HG02759 (cell line): ENCODE results near the gene ZDHHC5.
"Not testable (repeated sequence)": the region's sequence is repeated elsewhere in the genome, so short reads cannot be mapped to it uniquely, and the experiment has no call there.

Source experiments
- ATAC-seq: cut with Tn5 transposase; IDR thresholded peaks from one replicate; pipeline ENCODE4 v1.9.1; 2021; ENCODE audit warnings: mild to moderate bottlenecking, moderate library complexity; ENCODE audit not compliant: unreplicated experiment

The ZDHHC5 gene

DNA sequence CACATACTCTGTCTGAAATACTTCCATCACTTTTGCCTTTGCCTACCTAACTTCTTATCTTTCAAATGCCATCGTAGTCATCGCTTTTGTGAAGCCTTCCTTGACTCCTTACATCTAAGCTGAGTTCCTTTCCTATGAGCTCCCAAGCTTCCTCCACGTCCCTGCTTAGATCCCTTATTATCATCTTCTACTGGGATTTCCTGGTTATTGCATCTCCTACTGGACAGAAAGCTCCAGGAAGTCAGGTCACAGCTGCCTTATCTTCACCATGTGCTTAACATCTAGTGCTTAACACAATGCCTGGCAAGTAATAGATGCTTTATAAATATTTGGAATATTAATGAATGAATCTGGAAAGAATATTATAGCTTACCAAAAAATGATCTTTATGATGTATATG is 24.1 kb upstream of the ZDHHC5 start:
- ATAC-seq: no peak

DNA sequence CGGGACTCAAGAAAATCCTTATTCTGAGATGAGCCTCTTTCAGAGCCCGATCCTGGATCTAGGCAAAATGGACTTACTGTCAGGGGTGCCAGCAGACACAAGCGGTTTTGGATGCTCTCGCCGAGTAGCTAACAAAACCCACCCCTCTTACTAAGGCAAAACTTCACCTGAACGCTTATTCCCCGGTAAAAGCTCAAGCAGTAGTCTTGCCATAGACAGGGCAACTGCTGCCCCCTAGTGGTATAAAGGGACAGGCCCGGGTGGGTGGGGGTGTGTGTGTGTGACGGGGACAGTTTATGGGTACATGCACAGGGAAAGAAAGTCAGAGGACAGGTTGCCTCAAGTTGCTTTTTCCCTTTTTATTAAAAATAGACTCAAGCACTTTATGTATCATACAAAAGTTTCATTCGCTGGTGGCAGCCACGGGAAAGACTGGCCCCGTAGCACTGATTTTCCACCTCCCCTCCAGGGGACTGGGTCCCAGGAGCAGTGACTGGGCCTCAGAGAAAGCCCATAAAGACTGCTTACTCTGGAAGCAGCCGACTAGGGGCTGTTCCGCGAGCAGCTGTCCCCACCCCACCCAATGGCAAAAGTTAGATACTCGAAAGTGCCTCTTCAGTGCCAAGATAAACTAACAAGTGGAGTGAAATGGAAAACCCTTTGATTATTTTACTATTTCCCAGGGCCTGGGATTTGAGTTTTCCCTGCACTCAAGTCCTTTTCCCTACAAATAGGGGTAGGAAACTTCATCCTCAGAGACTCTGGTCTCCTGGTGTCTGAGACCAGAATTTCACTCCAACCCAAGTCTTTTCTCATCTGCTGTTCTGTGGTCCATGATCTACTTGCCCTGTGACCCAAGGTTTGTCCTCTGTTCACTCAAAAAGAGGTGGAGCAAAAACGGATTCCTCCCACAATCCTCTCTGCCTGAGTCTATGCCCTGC is 22.9 kb upstream of the ZDHHC5 start:
- peak; percentile 76 for ATAC-seq

GRCh38 chr11:57645689-57646085 is 22.2 kb upstream of the ZDHHC5 start:
- no peak for ATAC-seq

GRCh38 chr11:57646194-57646798 is 21.6 kb upstream of the ZDHHC5 start:
- ATAC-seq: no peak

DNA sequence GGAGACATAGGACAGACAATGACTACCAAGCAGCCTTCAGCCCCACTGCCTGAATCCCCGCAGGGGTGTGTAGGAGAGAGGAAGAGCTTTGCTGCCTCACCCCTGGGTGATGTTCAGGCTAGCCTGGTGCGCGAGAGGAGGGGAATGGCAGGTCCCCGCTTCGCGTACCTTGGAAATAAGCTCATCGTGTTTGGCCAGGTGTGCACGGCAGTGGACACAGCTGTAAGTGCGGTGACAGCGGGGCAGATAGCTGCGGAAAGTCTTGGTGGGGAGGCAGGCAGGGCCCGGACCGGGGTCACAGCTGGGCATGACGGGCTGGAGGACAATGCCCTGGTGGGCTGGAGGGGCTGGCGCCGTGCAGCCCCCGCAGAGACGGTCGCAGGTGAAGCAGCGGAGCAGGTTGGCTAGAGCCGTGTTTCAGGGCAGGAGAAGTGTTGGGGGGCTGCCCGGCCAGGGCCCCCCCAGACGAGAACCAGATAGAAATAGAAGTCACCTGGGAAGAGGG is 21.1 kb upstream of the ZDHHC5 start:
- ATAC-seq: no peak

GRCh38 chr11:57647372-57647771 is 20.5 kb upstream of the ZDHHC5 start:
- no peak for ATAC-seq

DNA sequence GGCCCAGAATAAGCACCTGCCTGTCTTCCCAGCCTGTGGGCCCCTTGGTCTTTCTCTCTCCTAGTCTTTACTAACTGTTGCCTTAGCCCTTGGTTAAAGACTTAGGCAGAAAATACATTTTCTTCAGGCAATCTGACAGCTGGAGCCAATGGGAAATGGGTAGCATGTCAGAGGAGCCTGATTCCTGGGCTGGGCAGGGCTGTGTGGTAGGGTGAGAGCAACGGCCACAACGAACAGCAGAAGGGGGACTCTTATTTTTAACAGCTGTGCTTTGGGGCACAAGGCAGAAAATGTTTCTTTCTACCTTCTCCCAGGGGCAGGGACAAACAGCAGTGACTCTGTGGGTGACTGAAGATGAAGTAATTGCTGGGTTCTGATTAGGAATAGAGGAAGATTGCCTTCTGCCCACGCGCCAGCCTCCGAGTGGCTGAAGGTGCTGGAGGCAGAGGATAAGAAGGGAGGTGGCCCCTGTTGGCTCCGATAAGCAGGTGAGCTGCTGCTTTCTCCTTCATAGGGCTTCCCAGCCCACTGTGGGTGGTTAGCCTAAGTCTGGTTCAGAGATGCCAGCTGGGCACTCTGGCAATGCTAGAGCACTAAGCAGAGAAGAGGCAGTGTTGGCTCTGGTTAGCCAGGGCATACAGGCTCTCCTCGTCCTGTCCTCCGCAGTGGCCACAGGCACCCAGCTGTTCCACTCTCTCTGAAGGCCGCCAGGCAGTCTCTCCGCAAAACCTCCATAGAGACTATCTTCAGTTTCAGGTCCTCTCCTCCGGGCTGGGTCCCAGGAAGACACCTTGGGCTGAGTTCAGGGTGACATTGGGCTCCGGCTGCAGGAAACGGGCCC is 19.7 kb upstream of the ZDHHC5 start:
- ATAC-seq: no peak

DNA sequence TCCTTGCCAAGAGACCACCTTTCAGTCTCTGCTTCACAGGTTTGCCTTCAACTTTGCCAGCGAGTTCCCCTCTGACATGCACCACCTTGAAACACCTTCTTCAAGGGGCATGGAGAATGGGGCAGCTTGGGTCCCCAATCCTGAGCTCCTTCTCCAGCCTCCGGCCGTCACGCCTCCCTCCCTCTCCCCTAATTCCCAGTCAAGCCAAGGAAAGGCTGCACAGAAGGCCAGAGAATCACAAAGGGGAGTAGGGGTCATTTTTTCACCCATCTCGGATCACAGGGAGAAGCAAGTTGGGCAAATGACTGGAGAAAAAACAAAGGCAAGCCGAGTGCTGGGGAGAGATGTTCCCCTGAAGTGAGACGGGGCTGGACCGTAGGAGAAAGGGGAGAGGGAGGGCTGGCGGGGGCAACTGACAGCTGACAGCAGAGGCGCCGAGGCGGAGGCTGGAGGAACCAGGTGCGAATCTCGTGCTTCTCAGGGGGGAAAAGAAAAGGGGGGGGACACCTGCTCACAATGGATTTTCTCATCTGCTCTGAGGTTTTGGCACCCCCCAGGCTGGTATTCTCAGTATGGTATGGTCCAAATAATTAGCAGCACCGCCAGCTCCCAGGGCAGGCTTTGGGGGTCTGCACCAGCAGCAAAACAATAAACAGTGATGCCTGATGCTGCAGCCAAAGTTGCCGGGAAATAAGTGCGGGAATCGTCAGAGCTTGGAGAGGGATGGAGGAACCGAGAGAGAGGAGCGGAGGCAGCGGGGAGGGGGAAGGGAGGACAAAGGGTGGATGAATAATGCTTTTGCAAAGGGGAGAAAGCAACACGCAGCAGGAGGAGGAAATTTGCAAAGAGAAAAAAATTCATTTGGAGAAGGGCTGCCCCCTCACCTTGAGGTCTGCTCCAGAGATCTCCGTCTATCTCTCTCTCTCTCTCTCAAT is 18.8 kb upstream of the ZDHHC5 start:
- ATAC-seq: no peak

GRCh38 chr11:57649826-57650738 is 17.8 kb upstream of the ZDHHC5 start, which contains the start of gene YPEL4:
YPEL4 (minus strand) TSS chr11:57649912; CDS start chr11:57647107, 2,805 bp downstream.
- ATAC-seq: peak; percentile 33

DNA sequence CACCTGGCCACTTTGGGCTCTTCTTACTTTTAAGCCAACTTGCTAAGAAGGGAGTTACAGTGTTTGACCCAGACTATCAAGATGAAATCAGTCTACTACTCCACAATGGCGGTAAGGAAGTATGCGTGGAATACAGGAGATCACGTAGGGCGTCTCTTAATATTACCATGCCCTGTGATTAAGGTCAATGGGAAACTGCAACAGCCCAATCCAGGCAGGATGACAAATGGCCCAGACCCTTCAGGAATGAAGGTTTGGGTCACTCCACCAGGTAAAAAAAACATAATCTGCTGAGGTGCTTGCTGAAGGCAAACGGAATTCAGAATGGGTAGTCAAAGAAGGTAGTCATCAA is 17.2 kb upstream of the ZDHHC5 start:
- ATAC-seq: no peak

GRCh38 chr11:57651408-57651807 is 16.5 kb upstream of the ZDHHC5 start:
- no peak for ATAC-seq

DNA sequence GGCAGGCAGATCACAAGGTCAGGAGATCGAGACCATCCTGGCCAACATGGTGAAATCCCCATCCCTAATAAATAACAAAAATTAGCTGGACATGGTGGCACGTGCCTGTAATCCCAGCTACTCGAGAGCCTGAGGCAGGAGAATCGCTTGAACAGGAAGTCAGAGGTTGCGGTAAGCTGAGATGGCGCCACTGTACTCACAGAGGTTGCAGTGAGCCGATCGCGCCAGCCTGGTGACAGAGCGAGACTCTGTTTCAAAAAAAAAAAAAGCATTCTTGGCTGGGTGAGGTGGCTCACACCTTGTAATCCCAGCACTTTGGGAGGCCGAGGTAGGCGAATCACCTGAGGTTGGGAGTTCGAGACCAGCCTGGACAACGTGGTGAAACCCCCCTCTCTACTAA is 15.7 kb upstream of the ZDHHC5 start:
- ATAC-seq: not testable (repeated sequence)

- ATAC-seq: no peak
These were observed 15.3 kb upstream of the ZDHHC5 start for GRCh38 chr11:57652662-57653061.

GRCh38 chr11:57653163-57653562 is 14.8 kb upstream of the ZDHHC5 start:
- no peak for ATAC-seq

DNA sequence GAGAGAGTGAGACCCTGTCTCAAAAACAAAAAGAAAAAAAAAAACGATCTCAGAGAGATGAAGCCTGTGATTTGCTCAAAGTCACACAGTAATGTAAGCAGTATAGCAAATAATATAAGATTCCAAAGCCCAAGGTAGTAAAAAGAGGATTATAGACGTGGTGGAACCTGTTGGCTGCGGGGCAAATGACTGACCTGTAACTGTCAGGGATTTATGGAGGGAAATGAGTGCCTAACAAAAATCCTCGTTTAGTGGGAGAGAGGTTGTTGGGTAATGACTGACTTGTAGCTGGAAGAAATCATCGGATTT is 11.1 kb upstream of the ZDHHC5 start:
- no peak for ATAC-seq

DNA sequence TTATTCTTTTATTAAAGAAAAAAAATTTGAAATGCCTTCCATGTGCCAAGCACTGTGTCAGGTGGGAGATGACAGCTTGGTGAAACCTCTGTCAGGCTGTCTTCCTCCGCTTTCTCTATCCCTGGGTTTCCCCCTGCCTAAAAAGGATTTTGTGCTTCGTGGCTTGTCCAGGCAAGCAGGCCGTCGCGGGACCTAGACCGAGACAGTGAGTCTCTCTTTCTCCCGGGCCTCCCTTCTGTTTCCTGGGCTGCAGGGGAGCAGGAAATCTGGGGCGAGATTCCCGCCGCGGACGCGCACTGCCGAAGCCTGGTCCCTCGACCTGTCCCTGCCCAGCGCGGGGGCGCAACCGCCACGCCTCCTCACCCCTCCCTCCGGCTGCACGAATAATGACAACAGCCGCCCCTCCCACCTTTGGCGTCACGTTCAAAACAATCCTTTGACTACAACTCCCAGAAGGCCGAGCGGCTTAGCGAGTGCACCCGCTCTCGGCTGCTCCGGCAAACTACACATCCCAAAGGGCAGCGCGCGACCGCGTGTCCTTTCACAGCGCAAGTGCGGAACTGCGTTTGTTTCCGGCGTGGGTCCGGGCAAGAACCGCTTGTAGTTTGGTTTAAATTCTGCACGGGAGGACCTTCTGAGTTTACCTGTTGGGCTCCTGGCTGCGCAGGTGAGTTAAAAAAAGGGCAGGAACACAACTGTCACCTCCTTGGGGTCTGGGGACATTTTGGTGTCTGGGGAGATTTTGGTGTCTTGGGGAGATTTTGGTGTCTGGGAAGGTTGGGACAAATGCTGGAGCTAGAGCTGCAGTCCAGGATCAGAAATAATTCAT is 10.5 kb upstream of the ZDHHC5 start, which contains the start of gene CLP1:
CLP1 (plus strand) TSS at position 569 of the 829 bp plus-strand sequence. CDS start 1,715 bp downstream, outside the sequence.
- ATAC-seq: peak; percentile 99

GRCh38 chr11:57658023-57658361 is 9.9 kb upstream of the ZDHHC5 start:
- ATAC-seq: no peak

DNA sequence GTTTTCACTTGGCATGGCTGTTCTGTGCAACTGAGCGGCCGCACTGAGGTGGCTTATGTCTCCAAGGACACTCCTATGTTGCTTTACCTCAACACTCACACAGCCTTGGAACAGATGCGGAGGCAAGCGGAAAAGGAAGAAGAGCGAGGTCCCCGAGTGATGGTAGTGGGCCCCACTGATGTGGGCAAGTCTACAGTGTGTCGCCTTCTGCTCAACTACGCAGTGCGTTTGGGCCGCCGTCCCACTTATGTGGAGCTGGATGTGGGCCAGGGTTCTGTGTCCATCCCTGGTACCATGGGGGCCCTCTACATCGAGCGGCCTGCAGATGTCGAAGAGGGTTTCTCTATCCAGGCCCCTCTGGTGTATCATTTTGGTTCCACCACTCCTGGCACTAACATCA is 8.2 kb upstream of the ZDHHC5 start:
- no peak for ATAC-seq
